Erythroblast (primary cell): ENCODE measurements around the gene IFIT3.

ENCODE experiments used
- GATA1 ChIP-seq: IDR thresholded peaks from 2 replicates; pipeline ENCODE4 v1.6.1; 2011; ENCODE audit warnings: low read depth, mild to moderate bottlenecking, control low read depth, low read length, moderate library complexity
- POLR2A ChIP-seq: IDR thresholded peaks from 2 replicates; pipeline ENCODE4 v1.6.1; 2011; ENCODE audit warnings: mild to moderate bottlenecking, low read length

GRCh38 chr10:89382757-89383156 lies 55.0 kb downstream of the IFIT3 start:
- TF ChIP-seq POLR2A (no peak), GATA1 (no peak)
